GM23248 (cell line): ENCODE measurements around the gene HPS1. TPM values are rescaled to one million over a fixed set of nuclear protein-coding genes. Genes with fewer than 3 reads are reported as not detected.

Experiments used
- DNase-seq: peaks from one replicate; pipeline ENCODE4 v3.0.0-alpha.2; 2015
- H2AFZ ChIP-seq: fragments of 200-600 bp; sonication (generic); 2 replicates; pipeline ENCODE4 v1.6.1; 2016; ENCODE audit warnings: antibody characterized with exemption
- H3F3A ChIP-seq: fragments of 200-600 bp; sonication (generic); 2 replicates; pipeline ENCODE4 v1.6.1; 2016; ENCODE audit warnings: mild to moderate bottlenecking, antibody characterized with exemption, mixed run types; ENCODE audit not compliant: insufficient read depth
- H3K27ac ChIP-seq: fragments of 200-600 bp; sonication (generic); 2 replicates; pipeline ENCODE4 v1.5.1; 2016; ENCODE audit warnings: mild to moderate bottlenecking
- H3K27me3 ChIP-seq: fragments of 200-600 bp; sonication (generic); replicated peaks from 2 replicates; pipeline ENCODE4 v1.6.1; 2016; ENCODE audit warnings: mild to moderate bottlenecking; ENCODE audit not compliant: insufficient read depth
- H3K36me3 ChIP-seq: fragments of 200-600 bp; sonication (generic); 2 replicates; pipeline ENCODE4 v1.6.1; 2016; ENCODE audit warnings: low read depth, mild to moderate bottlenecking
- H3K4me1 ChIP-seq: fragments of 200-600 bp; sonication (generic); 2 replicates; pipeline ENCODE4 v1.6.1; 2016; ENCODE audit warnings: mild to moderate bottlenecking; ENCODE audit not compliant: insufficient read depth
- H3K4me2 ChIP-seq: fragments of 200-600 bp; sonication (generic); one replicate; pipeline ENCODE4 v1.6.1; 2016; ENCODE audit warnings: mild to moderate bottlenecking; ENCODE audit not compliant: unreplicated experiment
- H3K4me3 ChIP-seq: fragments of 200-600 bp; sonication (generic); 2 replicates; pipeline ENCODE4 v1.5.1; 2016; ENCODE audit warnings: mild to moderate bottlenecking
- H3K79me2 ChIP-seq: fragments of 200-600 bp; sonication (generic); 2 replicates; pipeline ENCODE4 v1.6.1; 2016; ENCODE audit warnings: mild to moderate bottlenecking; ENCODE audit not compliant: insufficient read depth
- H3K9ac ChIP-seq: fragments of 200-600 bp; sonication (generic); 2 replicates; pipeline ENCODE4 v1.6.1; 2016; ENCODE audit warnings: mild to moderate bottlenecking
- H3K9me2 ChIP-seq: fragments of 200-600 bp; sonication (generic); 2 replicates; pipeline ENCODE4 v1.6.1; 2016; ENCODE audit warnings: mixed run types, mild to moderate bottlenecking, moderate library complexity; ENCODE audit not compliant: insufficient read depth
- H3K9me3 ChIP-seq: fragments of 200-600 bp; sonication (generic); one replicate; pipeline ENCODE4 v1.6.1; 2017; ENCODE audit warnings: low read depth
- H4K20me1 ChIP-seq: fragments of 200-600 bp; sonication (generic); 2 replicates; pipeline ENCODE4 v1.6.0; 2016; ENCODE audit not compliant: insufficient read depth
- EZH2 ChIP-seq: fragments of 200-600 bp; sonication (generic); IDR thresholded peaks from 2 replicates; pipeline ENCODE4 v1.6.1; 2018; ENCODE audit warnings: antibody characterized with exemption, mild to moderate bottlenecking; ENCODE audit not compliant: insufficient read depth, poor library complexity, severe bottlenecking
- EZH2phosphoT487 ChIP-seq: fragments of 200-600 bp; sonication (generic); IDR thresholded peaks from 2 replicates; pipeline ENCODE4 v1.6.1; 2018; ENCODE audit warnings: antibody characterized with exemption, moderate library complexity, mild to moderate bottlenecking, low read depth; ENCODE audit not compliant: insufficient read depth
- WGBS, 2 experiments: methylation state at CpG; one replicate each; pipeline ENCODE4 v1.1.6; 2015 to 2017; ENCODE audit warnings: low lambda C conversion rate in 2 of 2, low coverage in 1 of 2; ENCODE audit errors: missing lambda C conversion rate in 2 of 2; 5-methylcytosine and 5-hydroxymethylcytosine counted together
- in situ Hi-C: fragments of 300-500 bp; cut with MboI; formaldehyde crosslinking; loops from 2 replicates; pipeline ENCODE4 v1.15.0; 2020
- polyA plus RNA-seq: library from polyadenylated mRNA; unstranded; fragments of >200 nt; fragmentation: Nextera tagmentation; extraction: Ambion mirVana; gene quantifications from 2 replicates; pipeline ENCODE4 v1.2.1, GENCODE V29; 2016
- total RNA-seq: library from RNA; depleted of rRNA; stranded (reverse); fragments of >200 nt; shearing (Covaris generic); gene quantifications from 2 replicates; pipeline ENCODE4 v1.2.3, GENCODE V29; 2014

Gene HPS1
- total and polyA plus RNA-seq, 2 experiments from 2014 or later, result 54.5 to 80.6 TPM

DNA sequence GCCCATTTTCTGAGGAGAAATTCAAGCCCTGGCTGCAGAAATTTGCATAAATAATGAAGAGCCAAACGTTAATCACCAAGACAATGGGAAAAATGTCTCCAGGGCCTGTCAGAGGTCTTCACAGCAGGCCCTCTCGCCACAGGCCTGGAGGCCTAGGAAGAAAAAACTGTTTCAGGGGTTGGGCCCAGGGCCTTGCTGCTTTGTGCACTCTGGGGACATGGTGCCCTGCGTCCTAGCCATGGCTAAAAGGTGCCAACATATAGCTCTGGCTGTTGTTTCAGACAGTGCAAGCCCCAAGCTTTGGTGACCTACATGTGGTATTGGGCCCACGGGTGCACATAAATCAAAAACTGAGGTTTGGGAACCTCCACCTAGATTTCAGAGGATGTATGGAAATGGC, 8.0 kb downstream of the HPS1 start:
- Histone ChIP-seq H4K20me1 (no peaks in the 10 kb centered on the region; the same call in 1 of the 2 replicates), H3K79me2 (0 out of 2 replicates have a peak, but pooled peaks cover 3% of the 10 kb centered on the region), H3K4me1 (no peaks in the 10 kb centered on the region), H3K4me3 (no peak overlapping the region), H3K36me3 (peaks cover 40% of the 10 kb centered on the region), H3K4me2 (no peak overlapping the region), H3K9ac (no peak overlapping the region), H3F3A (no peaks in the 10 kb centered on the region), H3K27ac (no peak overlapping the region), H3K27me3 (no peaks in the 10 kb centered on the region), H2AFZ (no peak overlapping the region), H3K9me3 (no peaks in the 10 kb centered on the region), H3K9me2 (no peaks in the 10 kb centered on the region)
- WGBS, 2 experiments, result 58 to 64% methylated on average over 4 of the region's 4 CpGs
- TF ChIP-seq EZH2 (no peak), EZH2phosphoT487 (no peak)
- DNase-seq, result no peak
- in situ Hi-C loops, result no loop called here

DNA sequence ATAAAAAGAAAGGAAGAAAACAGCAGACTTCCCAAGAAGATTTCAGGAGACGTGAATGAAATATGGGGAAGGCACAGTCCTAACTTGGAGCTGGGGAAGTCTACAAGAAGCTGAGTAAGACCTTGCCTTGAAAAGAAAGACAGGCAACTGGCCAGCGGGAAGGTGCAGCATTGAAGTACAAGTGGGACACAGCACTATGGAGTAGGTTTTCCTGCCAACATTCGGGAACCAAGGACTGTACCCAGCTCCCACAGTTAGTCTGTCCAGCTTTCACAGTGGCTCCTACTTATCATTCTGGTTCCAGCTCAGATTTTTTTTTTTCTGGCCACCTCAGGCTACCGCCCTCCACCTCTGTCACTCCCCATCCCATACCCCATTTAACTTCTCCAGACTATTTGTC, 10.0 kb downstream of the HPS1 start:
- H3K4me2 ChIP-seq, result no peak overlapping the region
- H3K4me3 ChIP-seq, result no peak overlapping the region
- no peak overlapping the region for H3K27ac ChIP-seq
- H4K20me1 ChIP-seq, result no peaks in the 10 kb centered on the region; the same call in 1 of the 2 replicates
- H3K79me2 ChIP-seq, result no peaks in the 10 kb centered on the region
- H3K9ac ChIP-seq, result no peak overlapping the region
- H2AFZ ChIP-seq, result no peak overlapping the region
- H3F3A ChIP-seq, result no peaks in the 10 kb centered on the region
- H3K27me3 ChIP-seq, result no peaks in the 10 kb centered on the region
- peaks cover 41% of the 10 kb centered on the region for H3K36me3 ChIP-seq
- H3K9me2 ChIP-seq, result no peaks in the 10 kb centered on the region
- no peak for DNase-seq
- in situ Hi-C loops, result no loop called here
- H3K4me1 ChIP-seq, result no peaks in the 10 kb centered on the region
- TF ChIP-seq EZH2 (no peak), EZH2phosphoT487 (no peak)
- no peaks in the 10 kb centered on the region for H3K9me3 ChIP-seq
- 99 to 100% methylated on average over 4 of the region's 4 CpGs for WGBS, 2 experiments

- Histone ChIP-seq H3K4me3 (no peak overlapping the region), H3K27ac (no peak overlapping the region), H3K9me3 (no peaks in the 10 kb centered on the region), H4K20me1 (no peaks in the 10 kb centered on the region; the same call in 1 of the 2 replicates), H2AFZ (no peak overlapping the region), H3F3A (no peaks in the 10 kb centered on the region), H3K9ac (no peak overlapping the region), H3K4me1 (no peaks in the 10 kb centered on the region), H3K36me3 (peaks cover 34% of the 10 kb centered on the region), H3K9me2 (no peaks in the 10 kb centered on the region), H3K79me2 (no peaks in the 10 kb centered on the region), H3K27me3 (no peaks in the 10 kb centered on the region), H3K4me2 (no peak overlapping the region)
- in situ Hi-C loops, result no loop called here
- 88 to 90% methylated on average over 12 of the region's 12 CpGs for WGBS, 2 experiments
- TF ChIP-seq EZH2phosphoT487 (no peak), EZH2 (no peak)
- DNase-seq, result no peak
Measured at GRCh38 chr10:98435178-98435577, 11.6 kb downstream of the HPS1 start.

DNA sequence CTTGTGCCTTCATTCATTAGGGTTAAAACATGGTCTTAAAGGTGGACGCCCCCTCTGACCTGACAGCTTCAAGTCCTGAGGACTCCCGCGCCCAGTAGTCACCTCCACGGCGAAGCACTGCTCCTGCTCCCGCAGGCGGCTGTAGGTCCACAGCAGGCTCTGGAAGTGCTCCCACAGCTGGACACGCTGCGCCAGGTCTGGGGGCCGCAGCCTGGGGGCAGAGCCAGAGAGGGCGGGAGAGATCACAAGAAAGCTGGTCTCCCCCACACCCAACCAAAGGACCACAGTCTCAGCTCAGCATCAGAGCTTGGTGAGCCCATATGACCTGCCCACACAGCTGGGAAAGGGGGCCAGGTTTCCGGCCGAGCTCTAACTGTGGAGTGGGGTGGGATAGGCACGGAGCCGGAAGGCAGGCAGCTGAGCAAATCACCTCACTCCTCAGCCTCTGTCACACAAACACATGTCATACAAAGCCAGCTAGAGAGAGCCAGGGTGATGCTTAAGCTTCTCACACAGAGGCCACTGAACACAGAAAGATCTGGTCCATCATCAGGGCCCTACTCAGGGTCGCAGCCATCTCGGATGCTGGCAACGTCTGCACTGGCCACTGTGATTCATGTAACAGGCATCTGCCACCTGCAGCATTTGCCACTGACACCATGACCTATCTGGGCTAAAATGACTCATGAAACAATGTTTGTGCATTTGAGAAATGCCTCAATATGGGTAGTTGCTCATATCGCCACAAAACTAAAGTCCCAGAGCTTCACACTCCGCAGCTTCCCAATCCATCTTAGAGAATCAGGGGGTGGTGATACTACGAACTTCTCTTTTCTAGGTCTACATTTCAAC, 12.6 kb downstream of the HPS1 start:
- WGBS, 2 experiments, result 94 to 95% methylated on average over 18 to 21 of the region's 21 CpGs
- Histone ChIP-seq H3K27ac (no peak overlapping the region), H3K4me2 (no peak overlapping the region), H3K4me1 (no peaks in the 10 kb centered on the region), H4K20me1 (no peaks in the 10 kb centered on the region; the same call in 1 of the 2 replicates), H3F3A (no peaks in the 10 kb centered on the region), H3K79me2 (no peaks in the 10 kb centered on the region), H3K9me2 (no peaks in the 10 kb centered on the region), H3K9ac (no peak overlapping the region), H3K9me3 (no peaks in the 10 kb centered on the region), H2AFZ (no peak overlapping the region), H3K36me3 (peaks cover 32% of the 10 kb centered on the region), H3K27me3 (no peaks in the 10 kb centered on the region), H3K4me3 (no peak overlapping the region)
- peak; percentile 18 for DNase-seq
- TF ChIP-seq EZH2 (no peak), EZH2phosphoT487 (no peak)
- in situ Hi-C loops, result no loop called here
